GM12892 (cell line): ENCODE measurements around the gene F2RL2.

Source experiments
- POLR2A ChIP-seq: IDR thresholded peaks from 2 replicates; pipeline ENCODE4 v1.6.1; 2011; ENCODE audit warnings: low read depth, low read length, control low read depth
- POLR2AphosphoS5 ChIP-seq: IDR thresholded peaks from 2 replicates; pipeline ENCODE4 v1.6.1; 2011; ENCODE audit warnings: low read depth, low read length, control low read depth
- TAF1 ChIP-seq: IDR thresholded peaks from 2 replicates; pipeline ENCODE4 v1.6.1; 2011; ENCODE audit warnings: low read depth, mild to moderate bottlenecking, control low read depth, low read length, borderline replicate concordance

GRCh38 chr5:76622973-76623596 lies at the start of gene F2RL2:
- no peak for TF ChIP-seq POLR2AphosphoS5
- no peak for TF ChIP-seq POLR2A
- TF ChIP-seq TAF1, result no peak
